ENCODE measurements around the gene PCDHGA2.
"Not testable (repeated sequence)": the region's sequence is repeated elsewhere in the genome, so short reads cannot be mapped to it uniquely, and the experiment has no call there.

Gene PCDHGA2

DNA sequence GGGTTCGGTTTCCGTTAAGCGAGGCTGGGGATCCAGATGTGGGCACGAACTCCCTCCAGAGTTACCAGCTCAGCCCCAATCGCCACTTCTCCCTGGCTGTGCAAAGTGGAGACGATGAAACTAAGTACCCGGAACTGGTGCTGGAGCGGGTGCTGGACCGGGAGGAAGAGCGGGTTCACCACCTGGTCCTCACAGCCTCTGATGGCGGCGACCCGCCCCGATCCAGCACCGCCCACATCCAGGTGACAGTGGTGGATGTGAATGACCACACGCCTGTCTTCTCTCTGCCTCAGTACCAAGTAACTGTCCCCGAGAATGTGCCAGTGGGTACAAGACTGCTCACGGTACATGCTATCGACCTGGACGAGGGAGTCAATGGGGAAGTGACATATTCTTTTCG lies 44.8 kb downstream of the PCDHGA2 start:
- DNase-seq = no peak

DNA sequence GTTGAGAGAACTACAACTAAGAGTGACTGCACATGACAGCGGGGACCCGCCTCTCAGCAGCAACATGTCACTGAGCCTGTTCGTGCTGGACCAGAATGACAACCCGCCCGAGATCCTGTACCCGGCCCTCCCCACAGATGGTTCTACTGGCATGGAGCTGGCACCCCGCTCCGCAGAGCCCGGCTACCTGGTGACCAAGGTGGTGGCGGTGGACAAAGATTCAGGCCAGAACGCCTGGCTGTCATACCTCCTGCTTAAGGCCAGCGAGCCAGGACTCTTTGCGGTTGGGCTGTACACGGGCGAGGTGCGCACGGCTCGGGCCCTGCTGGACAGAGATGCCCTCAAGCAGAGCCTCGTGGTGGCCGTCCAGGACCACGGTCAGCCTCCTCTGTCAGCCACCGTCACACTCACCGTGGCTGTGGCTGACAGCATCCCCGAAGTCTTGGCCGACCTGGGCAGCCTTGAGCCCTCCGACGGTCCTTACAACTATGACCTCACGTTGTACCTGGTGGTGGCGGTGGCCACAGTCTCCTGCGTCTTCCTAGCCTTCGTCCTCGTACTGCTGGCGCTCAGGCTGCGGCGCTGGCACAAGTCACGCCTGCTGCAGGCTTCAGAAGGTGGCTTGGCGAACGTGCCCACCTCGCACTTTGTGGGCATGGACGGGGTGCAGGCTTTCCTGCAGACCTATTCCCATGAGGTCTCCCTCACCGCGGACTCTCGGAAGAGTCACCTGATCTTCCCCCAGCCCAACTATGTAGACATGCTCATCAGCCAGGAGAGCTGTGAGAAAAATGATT lies 46.1 kb downstream of the PCDHGA2 start:
- no peak for DNase-seq

DNA sequence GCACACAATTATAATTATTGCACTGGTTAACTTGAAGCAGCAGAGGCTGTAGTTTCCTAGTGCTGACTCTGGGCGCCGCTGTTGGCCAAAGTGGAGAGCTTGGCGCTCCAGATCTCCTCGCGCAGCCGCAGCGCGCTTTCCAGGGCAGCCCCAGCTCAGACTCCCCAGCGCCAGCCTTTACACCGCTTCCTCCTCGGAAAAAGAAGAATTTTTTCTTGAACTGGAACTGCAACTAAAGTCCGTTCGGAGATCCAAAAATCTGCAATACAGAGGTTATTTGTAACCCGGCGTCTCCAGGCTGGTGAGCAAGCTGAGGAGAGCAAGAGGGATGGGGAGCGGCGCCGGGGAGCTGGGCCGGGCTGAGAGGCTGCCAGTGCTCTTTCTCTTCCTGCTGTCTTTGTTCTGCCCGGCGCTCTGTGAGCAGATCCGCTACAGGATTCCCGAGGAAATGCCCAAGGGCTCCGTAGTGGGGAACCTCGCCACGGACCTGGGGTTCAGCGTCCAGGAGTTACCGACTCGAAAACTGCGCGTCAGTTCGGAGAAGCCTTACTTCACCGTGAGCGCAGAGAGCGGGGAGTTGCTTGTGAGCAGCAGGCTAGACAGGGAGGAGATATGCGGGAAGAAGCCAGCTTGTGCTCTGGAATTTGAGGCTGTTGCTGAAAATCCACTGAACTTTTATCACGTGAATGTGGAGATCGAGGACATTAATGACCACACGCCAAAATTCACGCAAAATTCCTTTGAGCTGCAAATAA lies 49.2 kb downstream of the PCDHGA2 start, which contains the start of gene PCDHGB4:
TSS of gene PCDHGB4 (plus strand) at position 142 of the 755 bp plus-strand sequence. CDS start at position 329, 187 bp downstream.
- not testable (repeated sequence) for DNase-seq

DNA sequence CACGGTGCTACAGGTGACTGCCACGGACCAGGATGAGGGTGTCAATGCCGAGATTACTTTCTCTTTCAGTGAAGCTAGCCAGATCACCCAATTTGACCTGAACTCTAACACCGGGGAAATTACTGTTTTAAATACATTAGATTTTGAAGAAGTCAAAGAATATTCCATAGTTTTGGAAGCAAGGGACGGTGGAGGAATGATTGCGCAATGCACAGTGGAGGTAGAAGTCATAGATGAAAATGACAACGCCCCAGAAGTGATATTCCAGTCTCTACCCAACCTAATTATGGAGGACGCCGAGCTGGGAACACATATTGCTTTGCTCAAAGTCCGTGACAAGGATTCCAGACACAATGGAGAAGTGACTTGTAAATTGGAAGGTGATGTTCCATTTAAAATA lies 50.1 kb downstream of the PCDHGA2 start:
- no peak for DNase-seq

DNA sequence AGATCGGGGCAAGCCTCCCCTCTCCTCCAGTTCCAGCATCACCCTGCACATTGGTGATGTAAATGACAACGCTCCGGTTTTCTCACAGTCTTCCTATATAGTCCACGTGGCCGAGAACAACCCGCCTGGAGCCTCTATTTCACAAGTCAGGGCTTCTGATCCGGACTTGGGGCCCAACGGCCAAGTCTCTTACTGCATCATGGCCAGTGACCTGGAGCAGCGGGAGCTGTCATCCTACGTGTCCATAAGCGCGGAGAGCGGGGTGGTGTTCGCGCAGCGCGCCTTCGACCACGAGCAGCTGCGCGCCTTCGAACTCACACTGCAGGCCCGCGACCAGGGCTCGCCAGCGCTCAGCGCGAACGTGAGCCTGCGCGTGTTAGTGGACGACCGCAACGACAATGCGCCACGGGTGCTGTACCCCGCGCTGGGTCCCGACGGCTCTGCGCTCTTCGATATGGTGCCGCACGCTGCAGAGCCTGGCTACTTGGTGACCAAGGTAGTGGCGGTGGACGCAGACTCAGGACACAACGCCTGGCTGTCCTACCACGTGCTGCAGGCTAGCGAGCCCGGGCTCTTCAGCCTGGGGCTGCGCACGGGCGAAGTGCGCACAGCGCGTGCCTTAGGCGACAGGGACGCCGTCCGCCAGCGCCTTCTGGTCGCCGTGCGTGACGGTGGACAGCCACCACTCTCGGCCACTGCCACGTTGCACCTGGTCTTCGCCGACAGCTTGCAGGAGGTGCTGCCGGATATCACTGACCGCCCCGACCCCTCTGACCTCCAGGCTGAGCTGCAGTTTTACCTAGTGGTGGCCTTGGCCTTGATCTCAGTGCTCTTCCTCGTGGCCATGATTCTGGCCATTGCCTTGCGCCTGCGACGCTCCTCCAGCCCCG lies 50.8 kb downstream of the PCDHGA2 start:
- no peak for DNase-seq

DNA sequence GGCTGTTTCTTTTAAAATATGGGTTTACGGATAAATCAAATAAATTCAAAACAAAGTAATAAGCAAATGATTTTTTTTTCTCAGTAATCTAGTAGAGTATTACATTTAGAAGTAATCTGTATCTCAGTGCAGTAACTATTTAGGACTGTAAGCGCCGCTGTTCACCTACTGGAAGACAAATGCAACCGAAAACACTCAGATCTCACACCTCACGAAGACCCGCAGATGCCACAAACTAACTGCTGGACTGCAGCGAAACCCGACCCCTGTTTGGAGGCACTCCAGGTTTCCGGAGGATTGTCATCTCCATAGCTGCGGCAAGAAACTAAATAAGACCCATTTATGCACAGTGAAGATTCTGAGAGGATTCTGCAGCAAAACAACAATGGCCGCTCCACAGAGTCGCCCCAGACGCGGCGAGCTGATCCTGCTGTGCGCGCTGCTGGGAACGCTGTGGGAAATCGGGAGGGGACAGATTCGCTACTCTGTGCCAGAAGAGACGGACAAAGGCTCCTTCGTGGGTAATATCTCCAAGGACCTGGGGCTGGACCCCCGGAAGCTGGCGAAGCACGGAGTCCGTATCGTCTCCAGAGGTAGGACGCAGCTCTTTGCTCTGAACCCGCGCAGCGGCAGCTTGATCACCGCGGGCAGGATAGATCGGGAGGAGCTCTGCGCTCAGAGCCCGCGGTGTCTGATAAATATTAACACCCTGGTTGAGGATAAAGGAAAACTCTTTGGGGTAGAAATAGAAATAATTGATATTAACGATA lies 54.1 kb downstream of the PCDHGA2 start, which contains the start of gene PCDHGA8:
TSS of gene PCDHGA8 (plus strand) at position 205 of the 770 bp plus-strand sequence. CDS start at position 386, 181 bp downstream.
- no peak for DNase-seq

All from activated CD4-positive, CD25-positive, alpha-beta regulatory T cell treated with anti-CD3 and anti-CD28 coated beads, Interleukin-2, amount 50 U/mL, for 72 hours (primary cell).